ENCODE data around the gene AKAP13.
"Not testable (repeated sequence)": the region's sequence is repeated elsewhere in the genome, so short reads cannot be mapped to it uniquely, and the experiment has no call there.

Gene AKAP13

GRCh38 chr15:85535533-85536330, 155.3 kb downstream of the AKAP13 start:
- not testable (repeated sequence) for DNase-seq

- DNase-seq: no peak
These were observed 155.9 kb downstream of the AKAP13 start for GRCh38 chr15:85536341-85536740.

DNA sequence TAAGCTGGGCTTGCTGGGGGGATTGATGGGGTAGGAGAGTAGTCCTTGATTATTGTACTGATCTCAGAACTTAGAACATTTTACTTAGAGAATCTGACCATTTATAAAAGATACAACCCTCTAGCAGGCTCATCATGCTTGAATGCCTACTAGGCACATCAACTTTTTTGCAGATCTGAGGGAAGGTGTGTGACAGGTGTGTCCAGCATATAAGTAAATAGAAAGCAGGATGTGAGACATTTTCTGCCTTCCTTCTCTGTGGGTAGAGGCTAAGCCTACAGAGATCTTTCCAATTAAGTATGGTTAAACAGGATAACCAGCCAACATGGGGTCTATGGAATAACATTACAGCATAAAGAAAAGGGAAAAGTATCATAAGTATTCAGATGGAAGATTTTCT, 159.1 kb downstream of the AKAP13 start:
- no peak for DNase-seq

- no peak for DNase-seq
These were observed 159.8 kb downstream of the AKAP13 start for GRCh38 chr15:85540085-85540797.

GRCh38 chr15:85541744-85542143, 161.3 kb downstream of the AKAP13 start:
- no peak for DNase-seq

- DNase-seq: no peak
These were observed 162.1 kb downstream of the AKAP13 start for GRCh38 chr15:85542488-85542887.

- no peak for DNase-seq
These were observed 162.5 kb downstream of the AKAP13 start for GRCh38 chr15:85542895-85543331.

DNA sequence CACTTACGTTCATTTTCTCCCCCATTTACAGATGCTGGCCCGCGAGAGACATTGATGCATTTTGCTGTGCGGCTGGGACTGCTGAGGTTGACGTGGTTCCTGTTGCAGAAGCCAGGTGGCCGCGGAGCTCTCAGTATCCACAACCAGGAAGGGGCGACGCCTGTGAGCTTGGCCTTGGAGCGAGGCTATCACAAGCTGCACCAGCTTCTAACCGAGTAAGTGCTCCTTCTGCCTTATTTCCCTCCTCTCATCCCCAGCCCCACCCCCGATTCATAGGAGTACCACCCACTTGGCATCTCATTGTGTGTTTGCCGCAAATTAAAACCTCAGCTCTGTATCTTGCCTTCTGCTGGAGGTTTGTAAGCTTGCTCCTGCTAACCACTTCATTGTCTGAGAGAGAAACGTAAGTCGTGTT, 163.3 kb downstream of the AKAP13 start:
- DNase-seq: peak in 12 of 56 donors; percentile 1 to 31 (median 4)

GRCh38 chr15:85545185-85545584, 164.8 kb downstream of the AKAP13 start:
- no peak for DNase-seq

DNA sequence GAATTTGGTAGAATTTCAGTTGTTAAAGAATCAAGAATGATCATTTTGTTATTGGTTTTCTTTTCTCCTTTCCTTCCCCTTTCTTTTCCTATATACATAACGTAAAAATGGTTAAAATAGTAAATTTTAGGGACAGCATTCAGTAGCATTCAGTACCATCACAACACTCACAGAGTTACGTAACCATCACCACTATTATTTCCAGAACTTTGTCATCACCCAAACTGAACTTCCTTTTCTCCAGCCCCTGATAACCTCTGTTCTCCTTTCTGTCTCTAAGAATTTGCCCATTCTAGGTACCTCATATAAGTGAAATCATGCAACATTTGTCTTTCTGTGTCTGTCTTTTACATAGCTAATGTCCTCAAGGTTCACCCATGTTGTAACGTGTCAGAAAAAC, 165.3 kb downstream of the AKAP13 start:
- DNase-seq: no peak

GRCh38 chr15:85547386-85547785, 167.0 kb downstream of the AKAP13 start:
- no peak for DNase-seq

DNA sequence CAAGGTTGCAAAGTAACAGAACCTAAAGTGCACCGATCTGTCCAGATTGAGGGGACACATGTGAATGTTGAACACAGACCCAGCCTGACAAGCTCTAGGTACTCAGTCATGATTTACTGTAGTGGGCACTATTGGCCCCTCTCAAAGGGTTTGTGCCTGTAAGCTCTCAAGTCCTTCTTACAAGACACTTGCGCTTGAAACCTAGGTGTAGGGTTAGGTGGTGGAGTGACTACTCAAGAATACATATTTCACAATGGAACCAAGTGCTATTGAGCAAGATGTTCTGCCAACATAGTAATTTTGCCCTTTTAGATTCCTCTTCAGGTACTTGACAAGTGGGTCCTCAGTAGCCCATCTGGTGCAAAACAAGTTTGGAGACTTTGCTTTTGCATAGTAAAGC, 169.9 kb downstream of the AKAP13 start:
- DNase-seq: no peak

GRCh38 chr15:85551221-85551832, 170.9 kb downstream of the AKAP13 start:
- DNase-seq: no peak

DNA sequence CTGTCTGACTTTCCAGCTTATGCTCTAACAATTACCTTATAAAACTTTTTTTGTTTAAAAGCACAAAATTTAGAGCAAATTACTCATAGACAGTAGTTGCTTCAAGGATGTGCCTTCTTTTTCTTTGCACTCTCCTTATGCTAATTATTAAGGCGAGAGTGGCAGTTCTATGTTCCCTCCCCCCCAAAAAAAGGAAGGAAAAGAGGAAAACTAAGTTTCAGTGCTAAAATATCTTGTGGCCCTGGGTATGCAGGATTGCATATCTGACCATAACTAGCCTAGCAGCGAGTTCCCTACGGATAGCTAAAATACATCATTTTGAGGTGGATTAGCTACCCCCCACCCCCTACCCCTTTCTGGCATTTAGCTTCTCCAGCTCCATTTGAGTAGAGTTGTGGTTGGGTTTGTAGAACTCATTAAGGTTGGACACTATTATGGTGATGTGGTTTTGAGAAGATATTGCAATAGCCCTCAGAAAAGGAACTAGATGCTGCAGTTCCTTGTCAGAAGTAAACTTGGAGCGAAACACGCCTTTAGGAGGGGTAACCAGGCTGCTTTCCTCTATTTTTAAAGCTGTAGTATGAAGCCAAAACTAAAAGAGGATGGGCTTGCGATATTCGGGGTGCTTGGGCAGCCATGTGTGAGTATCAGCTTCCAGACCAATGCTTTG, 174.6 kb downstream of the AKAP13 start:
- DNase-seq: no peak

GRCh38 chr15:85555875-85556617, 175.6 kb downstream of the AKAP13 start:
- DNase-seq: no peak

- DNase-seq: no peak
These were observed 176.2 kb downstream of the AKAP13 start for GRCh38 chr15:85556618-85556895.

GRCh38 chr15:85557385-85557784, 177.0 kb downstream of the AKAP13 start:
- DNase-seq: no peak

DNA sequence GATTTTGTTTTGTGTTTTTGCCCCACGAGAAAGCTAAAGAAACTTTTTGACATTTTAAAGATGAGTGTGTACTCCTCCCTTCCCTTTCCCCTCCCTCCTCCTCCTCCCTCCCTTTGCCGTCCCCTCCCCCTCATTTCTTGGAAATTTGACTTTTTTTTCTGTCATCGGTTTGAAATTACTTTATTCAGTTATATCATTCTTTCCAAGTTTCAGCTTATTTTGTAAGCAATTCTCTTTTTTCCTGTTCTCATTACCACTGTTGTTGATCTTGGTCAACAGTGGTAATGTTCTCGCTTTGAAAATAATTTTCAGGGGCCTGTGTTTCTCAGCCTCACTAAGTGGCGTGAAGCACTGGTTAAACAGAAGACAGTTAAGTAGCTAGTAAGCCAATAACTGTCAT, 178.4 kb downstream of the AKAP13 start:
- no peak for DNase-seq

GRCh38 chr15:85559530-85559929, 179.1 kb downstream of the AKAP13 start:
- no peak for DNase-seq

DNA sequence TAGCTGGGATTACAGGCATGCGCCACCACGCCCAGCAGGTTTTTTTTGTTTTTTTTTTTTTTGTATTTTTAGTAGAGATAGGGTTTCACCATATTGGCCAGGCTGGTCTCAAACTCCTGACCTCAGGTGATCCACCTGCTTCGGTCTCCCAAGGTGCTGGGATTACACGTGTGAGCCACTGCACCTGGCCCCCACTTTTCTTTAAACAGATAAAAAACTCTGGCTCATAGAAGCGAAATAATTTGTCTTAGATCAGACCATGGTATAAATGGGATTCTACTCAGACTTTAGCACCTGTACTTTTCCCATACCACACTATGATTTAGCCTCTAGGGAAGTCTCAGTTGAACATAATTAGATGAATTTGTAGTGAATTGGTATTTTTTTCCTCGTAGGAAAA, 182.4 kb downstream of the AKAP13 start:
- no peak for DNase-seq

DNA sequence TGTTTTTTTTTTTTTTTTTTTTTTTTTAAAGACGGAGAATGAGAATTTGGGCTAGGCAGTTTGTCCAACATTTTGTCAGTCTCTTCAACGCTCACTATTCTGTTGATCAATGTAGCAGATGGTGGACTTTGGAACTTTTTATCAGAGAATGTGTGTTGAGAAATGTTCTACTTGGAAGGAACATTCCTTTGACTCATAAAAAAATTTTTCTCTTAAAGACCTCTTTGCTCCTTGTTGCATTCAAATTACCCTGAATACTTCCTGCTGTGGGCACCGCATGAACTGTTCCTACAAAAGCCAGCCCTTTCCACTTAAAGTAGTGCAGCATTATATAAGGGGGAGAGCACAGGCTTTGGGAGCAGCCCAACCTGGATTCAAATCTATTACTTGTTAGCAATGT, 182.9 kb downstream of the AKAP13 start:
- DNase-seq: no peak
